Adrenal gland (tissue), 12 donors: ENCODE data around the gene KIFBP. TPM values are rescaled to one million over a fixed set of nuclear protein-coding genes. Genes with fewer than 3 reads are reported as not detected.

Experiments
- DNase-seq, 7 donors: peaks; one replicate each; pipeline ENCODE4 v3.0.0-alpha.2; 2019 to 2020
- H3K27ac ChIP-seq, 5 donors: fragments of 200-600 bp; sonication (generic) in 4 of 5; 1 replicate in 3 of 5; 2 replicates in 2 of 5; pipeline versions ENCODE4 v1.5.1 to v1.8.0; 2016 to 2020; ENCODE audit warnings: mild to moderate bottlenecking in 1 of 5
- H3K27me3 ChIP-seq: fragments of 200-600 bp; 2 replicates; pipeline ENCODE4 v1.8.0; 2021
- H3K36me3 ChIP-seq, 2 donors: fragments of 200-600 bp; replicated peaks in 1 of 2; 1 replicate in 1 of 2; 2 replicates in 1 of 2; pipeline versions ENCODE4 v1.5.1 to v1.8.0; 2018 to 2022
- H3K4me1 ChIP-seq, 2 donors: fragments of 200-600 bp; replicated peaks in 1 of 2; 1 replicate in 1 of 2; 2 replicates in 1 of 2; pipeline versions ENCODE4 v1.5.1 to v1.8.0; 2018 to 2021
- H3K4me3 ChIP-seq, 4 donors: fragments of 200-600 bp; sonication (generic) in 3 of 4; one replicate each; pipeline ENCODE4 v1.5.1; 2016 to 2018
- H3K9me3 ChIP-seq, 3 donors: fragments of 200-600 bp; sonication (generic) in 1 of 3; replicated peaks in 1 of 3; 1 replicate in 2 of 3; 2 replicates in 1 of 3; pipeline versions ENCODE4 v1.5.1 to v1.8.0; 2016 to 2021
- POLR2A ChIP-seq, 2 donors: fragments of 450-650 bp; IDR thresholded peaks; one replicate each; pipeline ENCODE4 v1.6.1; 2017; ENCODE audit warnings: antibody characterized with exemption in 2 of 2, mild to moderate bottlenecking in 2 of 2, moderate library complexity in 1 of 2
- whole genome bisulfite sequencing, 4 donors: extraction: QIAGEN DNeasy Blood & Tissue Kit in 2 of 4; methylation state at CpG; one replicate each; pipeline versions ENCODE4 v1.1.5 to v1.1.7; 2013 to 2017; 5-methylcytosine and 5-hydroxymethylcytosine counted together
- intact Hi-C, 2 donors: fragments of 100-400 bp; cut with DNase I; formaldehyde crosslinking; loops; one replicate each; pipeline versions ENCODE4 v1.14.1 to v1.15.0; 2022 to 2023
- polyA plus RNA-seq, 3 donors: library from polyadenylated mRNA; stranded (reverse); fragments of 200-250 nt in 2 of 3; fragments of 350-450 nt in 1 of 3; fragmentation: Illumina TruSeq in 1 of 3; extraction: RNeasy Lipid Tissue Mini Kit (QIAGEN cat#74804) in 1 of 3; gene quantifications; one replicate each; pipeline ENCODE4 v1.2.3, GENCODE V29; 2013 to 2014
- total RNA-seq, 9 donors: library from RNA; depleted of rRNA in 4 of 9; stranded (reverse); fragments of >200 nt in 4 of 9; fragments of 120-200 nt in 1 of 9; fragmentation: NEBNext Ultra II Directional in 1 of 9; extraction: Animal tissue kit (Norgen Biotek cat#: 25700) in 1 of 9; gene quantifications; one replicate each; pipeline versions ENCODE4 v1.1.0 to v1.2.4, GENCODE V29; 2013 to 2023
- TF ChIP-seq, protein P1 (sequence below), 6 experiments: fragments of 450-650 bp in 4 of 6; fragments of 200-600 bp in 2 of 6; sonication (generic) in 1 of 6; IDR thresholded peaks; 1 replicate in 5 of 6; 2 replicates in 1 of 6; pipeline versions ENCODE4 v1.5.1 to v1.8.0; 2016 to 2021; ENCODE audit warnings: antibody characterized with exemption in 6 of 6, mild to moderate bottlenecking in 2 of 6, moderate library complexity in 1 of 6
- donor health status: healthy with polysubstance abuse.
- donor health status: Bipolar disorder and iron deficiency.
- donor health status: DM: yes; HTN: yes; CAD: no.
- donor health status: DM: no; HTN: no; CAD: no.
- donor health status: DM: no; HTN: no; CAD: no.
- donor health status: DM: yes; HTN: yes; CAD: no.

Gene KIFBP
- total and polyA plus RNA-seq, 12 donors = 15.1 to 76.2 (median 41.0) TPM

- H3K4me3 ChIP-seq = no peak overlapping the region
- H3K9me3 ChIP-seq = no peaks in the 10 kb centered on the region
- TF ChIP-seq POLR2A (IDR thresholded peaks at IDR 0.05) = no peak
- TF ChIP-seq, protein P1, sequence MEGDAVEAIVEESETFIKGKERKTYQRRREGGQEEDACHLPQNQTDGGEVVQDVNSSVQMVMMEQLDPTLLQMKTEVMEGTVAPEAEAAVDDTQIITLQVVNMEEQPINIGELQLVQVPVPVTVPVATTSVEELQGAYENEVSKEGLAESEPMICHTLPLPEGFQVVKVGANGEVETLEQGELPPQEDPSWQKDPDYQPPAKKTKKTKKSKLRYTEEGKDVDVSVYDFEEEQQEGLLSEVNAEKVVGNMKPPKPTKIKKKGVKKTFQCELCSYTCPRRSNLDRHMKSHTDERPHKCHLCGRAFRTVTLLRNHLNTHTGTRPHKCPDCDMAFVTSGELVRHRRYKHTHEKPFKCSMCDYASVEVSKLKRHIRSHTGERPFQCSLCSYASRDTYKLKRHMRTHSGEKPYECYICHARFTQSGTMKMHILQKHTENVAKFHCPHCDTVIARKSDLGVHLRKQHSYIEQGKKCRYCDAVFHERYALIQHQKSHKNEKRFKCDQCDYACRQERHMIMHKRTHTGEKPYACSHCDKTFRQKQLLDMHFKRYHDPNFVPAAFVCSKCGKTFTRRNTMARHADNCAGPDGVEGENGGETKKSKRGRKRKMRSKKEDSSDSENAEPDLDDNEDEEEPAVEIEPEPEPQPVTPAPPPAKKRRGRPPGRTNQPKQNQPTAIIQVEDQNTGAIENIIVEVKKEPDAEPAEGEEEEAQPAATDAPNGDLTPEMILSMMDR (IDR thresholded peaks at IDR 0.05) = no peak
- no peaks in the 10 kb centered on the region for H3K27me3 ChIP-seq
- H3K4me1 ChIP-seq = peaks cover 6 to 29% of the 10 kb centered on the region in 2 donors
- intact Hi-C loops = no loop called here
- no peaks in the 10 kb centered on the region for H3K36me3 ChIP-seq
- peak overlapping the region in 3 of 5 donors; percentile 36 to 76 (median 58) for H3K27ac ChIP-seq
- WGBS, 4 donors = 66 to 77% (median 73%) methylated on average over 8 of the region's 8 CpGs
- peak in 4 of 7 donors; percentile 37 to 65 (median 48) for DNase-seq
Measured at GRCh38 chr10:69065406-69066361, 77.1 kb downstream of the KIFBP start.

Other genes with a start within 250 kb of the KIFBP start
- gene STOX1, start 161.3 kb upstream of the KIFBP start, total RNA-seq = 10 to 100 TPM in 5 of 9 donors, 1 to 10 TPM in 4; 2.2 to 16.5 (median 10.6) TPM
- gene STOX1, start 161.3 kb upstream of the KIFBP start, polyA plus RNA-seq = 10 to 100 TPM in 1 of 3 donors, 1 to 10 TPM in 2; 7.2 to 11.9 (median 7.8) TPM
- gene DDX50, start 87.5 kb upstream of the KIFBP start, total RNA-seq = 10 to 100 TPM; 14.2 to 45.3 (median 31.4) TPM
- 10 to 100 TPM; 13.3 to 44.4 (median 18.7) TPM for gene DDX50, start 87.5 kb upstream of the KIFBP start, polyA plus RNA-seq
- gene DDX21, start 32.6 kb upstream of the KIFBP start, total RNA-seq = 10 to 100 TPM; 18.0 to 86.8 (median 44.8) TPM
- 10 to 100 TPM; 14.2 to 89.0 (median 15.4) TPM for gene DDX21, start 32.6 kb upstream of the KIFBP start, polyA plus RNA-seq
- 100 to 1,000 TPM in 5 of 9 donors, 10 to 100 TPM in 4; 16.5 to 156 (median 106) TPM for gene SRGN, start 99.3 kb downstream of the KIFBP start, total RNA-seq
- gene SRGN, start 99.3 kb downstream of the KIFBP start, polyA plus RNA-seq = 100 to 1,000 TPM in 1 of 3 donors, 10 to 100 TPM in 2; 31.6 to 125 (median 38.5) TPM
- gene VPS26A, start 135.4 kb downstream of the KIFBP start, total RNA-seq = 10 to 100 TPM; 16.5 to 59.4 (median 35.3) TPM
- gene VPS26A, start 135.4 kb downstream of the KIFBP start, polyA plus RNA-seq = 10 to 100 TPM; 15.6 to 65.2 (median 20.4) TPM
- gene SUPV3L1, start 191.4 kb downstream of the KIFBP start, total RNA-seq = 10 to 100 TPM; 24.4 to 53.1 (median 34.1) TPM
- gene SUPV3L1, start 191.4 kb downstream of the KIFBP start, polyA plus RNA-seq = 100 to 1,000 TPM in 2 of 3 donors, 10 to 100 TPM in 1; 54.8 to 165 (median 114) TPM
- under 1 TPM in 3 of 9 donors, not detected in 6; under 0.01 to 0.67 (median 0.11) TPM for gene HKDC1, start 231.5 kb downstream of the KIFBP start, total RNA-seq
- under 1 TPM; 0.04 to 0.48 (median 0.20) TPM for gene HKDC1, start 231.5 kb downstream of the KIFBP start, polyA plus RNA-seq